ENCODE results near the gene CDC42BPB. TPM values are rescaled to one million over a fixed set of nuclear protein-coding genes. Genes with fewer than 3 reads are reported as not detected.

Gene CDC42BPB
- total RNA-seq, 4 donors from 2014 or later = 30.0 to 64.3 (median 32.6) TPM

GRCh38 chr14:102900631-102901571 lies 156.4 kb downstream of the CDC42BPB start:
- H3K36me3 ChIP-seq = peaks cover 0 to 5% of the 10 kb centered on the region in 2 donors
- TF ChIP-seq POLR2A (IDR thresholded peaks at IDR 0.05) (no peak), CTCF (IDR thresholded peaks at IDR 0.05 in 4 of 5, conservative IDR thresholded peaks at IDR 0.05 in 1 of 5) (no peak)
- H3K4me1 ChIP-seq = no peaks in the 10 kb centered on the region
- ATAC-seq (no peak), DNase-seq (no peak)
- intact Hi-C loops (cut with DNase I; ENCODE audit: low total_unique reads) (no loop called here), in situ Hi-C loops (cut with MboI; ENCODE audit: low sequenced_read_pairs in 4 of 4) (loop anchor here in 2 of 4 donors (25.0 kb wide), 1 partner anchor 214 kb away; no protein-coding TSS in a partner anchor)
- no peak overlapping the region for H3K27ac ChIP-seq
- no peak overlapping the region for H3K4me3 ChIP-seq
- H3K9me3 ChIP-seq = no peaks in the 10 kb centered on the region
- no peaks in the 10 kb centered on the region for H3K27me3 ChIP-seq

GRCh38 chr14:102899516-102899900 lies 157.8 kb downstream of the CDC42BPB start:
- H3K27ac ChIP-seq = no peak overlapping the region
- peaks cover 0 to 11% of the 10 kb centered on the region in 2 donors for H3K36me3 ChIP-seq
- ATAC-seq = no peak
- no peaks in the 10 kb centered on the region for H3K9me3 ChIP-seq
- H3K27me3 ChIP-seq = no peaks in the 10 kb centered on the region
- no peak for DNase-seq
- no peak for TF ChIP-seq CTCF (IDR thresholded peaks at IDR 0.05 in 4 of 5, conservative IDR thresholded peaks at IDR 0.05 in 1 of 5)
- TF ChIP-seq POLR2A (IDR thresholded peaks at IDR 0.05) = no peak
- in situ Hi-C loops (cut with MboI; ENCODE audit: low sequenced_read_pairs in 4 of 4) (no loop called here), intact Hi-C loops (cut with DNase I; ENCODE audit: low total_unique reads) (no loop called here)
- H3K4me3 ChIP-seq = no peak overlapping the region
- H3K4me1 ChIP-seq = no peaks in the 10 kb centered on the region

GRCh38 chr14:102898776-102899515 lies 158.4 kb downstream of the CDC42BPB start:
- intact Hi-C loops (cut with DNase I; ENCODE audit: low total_unique reads) = no loop called here
- no peak for ATAC-seq
- no peak for TF ChIP-seq CTCF (IDR thresholded peaks at IDR 0.05 in 4 of 5, conservative IDR thresholded peaks at IDR 0.05 in 1 of 5)
- TF ChIP-seq POLR2A (IDR thresholded peaks at IDR 0.05) = no peak
- H3K9me3 ChIP-seq = no peaks in the 10 kb centered on the region
- peaks cover 0 to 11% of the 10 kb centered on the region in 2 donors for H3K36me3 ChIP-seq
- H3K4me1 ChIP-seq = no peaks in the 10 kb centered on the region
- H3K27ac ChIP-seq = no peak overlapping the region
- in situ Hi-C loops (cut with MboI; ENCODE audit: low sequenced_read_pairs in 4 of 4) = no loop called here
- H3K4me3 ChIP-seq = no peak overlapping the region
- H3K27me3 ChIP-seq = no peaks in the 10 kb centered on the region
- DNase-seq = no peak

- TF ChIP-seq POLR2A (IDR thresholded peaks at IDR 0.05) (no peak), CTCF (IDR thresholded peaks at IDR 0.05 in 4 of 5, conservative IDR thresholded peaks at IDR 0.05 in 1 of 5) (no peak)
- in situ Hi-C loops (cut with MboI; ENCODE audit: low sequenced_read_pairs in 4 of 4) = no loop called here
- DNase-seq = no peak
Observed at GRCh38 chr14:102898298-102898697, 159.1 kb downstream of the CDC42BPB start.

More at GRCh38 chr14:102898298-102898697, 159.1 kb downstream of the CDC42BPB start:
- Histone ChIP-seq H3K36me3 (peaks cover 0 to 8% of the 10 kb centered on the region in 2 donors), H3K4me1 (no peaks in the 10 kb centered on the region), H3K4me3 (no peak overlapping the region), H3K27me3 (no peaks in the 10 kb centered on the region), H3K27ac (no peak overlapping the region), H3K9me3 (no peaks in the 10 kb centered on the region)
- ATAC-seq = no peak
- intact Hi-C loops (cut with DNase I; ENCODE audit: low total_unique reads) = no loop called here

Measured in gastrocnemius medialis (tissue), 4 donors.